ENCODE data around the gene EXOC3L4. TPM values are rescaled to one million over a fixed set of nuclear protein-coding genes. Genes with fewer than 3 reads are reported as not detected.

Gene EXOC3L4
- total and polyA plus RNA-seq, 2 donors (not counting 3 experiments of a cell fraction or from before 2014, with no cell fraction given), result not detected

DNA sequence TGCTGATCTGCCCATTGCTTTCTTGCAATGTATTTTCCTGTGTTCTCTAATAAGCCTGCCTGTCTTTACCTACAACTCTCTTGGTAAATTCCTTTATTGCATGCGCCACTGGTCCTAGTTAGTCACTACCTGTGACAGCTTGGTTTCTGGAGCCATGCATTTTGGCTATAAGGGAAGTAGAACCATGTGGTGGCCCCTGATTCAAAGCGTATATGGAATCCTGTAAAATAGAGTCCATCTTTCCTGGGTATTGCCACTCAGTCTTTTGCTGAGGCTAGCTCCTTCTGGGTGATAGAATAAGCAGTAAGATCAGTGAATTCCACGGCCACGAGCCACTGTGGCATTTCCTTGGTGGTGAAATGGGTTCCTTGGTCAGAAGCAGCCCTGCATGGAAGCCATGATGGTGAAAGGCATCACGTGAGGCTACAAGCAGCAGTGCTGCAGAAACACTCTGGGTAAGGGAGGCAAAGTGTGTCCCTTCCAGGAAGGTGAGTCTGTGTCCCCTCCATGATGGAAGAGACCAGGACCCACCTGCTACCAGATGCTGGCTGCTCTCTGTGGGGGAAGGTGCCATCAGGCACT lies 48.3 kb downstream of the EXOC3L4 start:
- no peak overlapping the region for H2AFZ ChIP-seq (ENCODE audit: low read depth, low read length)
- no peak overlapping the region for H3K4me3 ChIP-seq (replicated peaks in 1 of 3; ENCODE audit: insufficient read depth in 1 of 3, low read depth in 1 of 3, low read length in 3 of 3)
- no peaks in the 10 kb centered on the region for H4K20me1 ChIP-seq (replicated peaks; ENCODE audit: control insufficient read depth, extremely low read depth, insufficient read depth, low read length)
- no TSS peak for BruUV-seq (replicated peaks)
- ChIA-PET CTCF (interaction anchor here (1.1 to 13.7 kb wide), 5 partner anchors 14 to 150 kb away, joined by 3 to 219 read pairs (median 5); no protein-coding TSS in a partner anchor), POLR2A (no interaction called here)
- intact Hi-C loops (cut with micrococcal nuclease), result loop anchor here (5.0 kb wide), 1 partner anchor 39 kb away; no protein-coding TSS in a partner anchor
- no peaks in the 10 kb centered on the region for H3K9me3 ChIP-seq (replicated peaks; ENCODE audit: control insufficient read depth, insufficient read depth, low read length)
- H3K4me2 ChIP-seq (ENCODE audit: insufficient read depth, low read length), result no peak overlapping the region
- DNase-seq (ENCODE audit: low read depth, low spot score), result no peak
- no peaks in the 10 kb centered on the region for H3K36me3 ChIP-seq (ENCODE audit: control insufficient read depth in 2 of 2, extremely low read depth in 1 of 2, insufficient read depth in 2 of 2, low read length in 2 of 2)
- H3K9ac ChIP-seq (replicated peaks; ENCODE audit: extremely low read depth, insufficient read depth, low read length), result no peak overlapping the region
- H3K27ac ChIP-seq (ENCODE audit: insufficient read depth, low read depth, low read length), result no peak overlapping the region
- TF ChIP-seq GATA2 (IDR thresholded peaks at IDR 0.05; ENCODE audit: insufficient read depth, insufficient read length, low read depth, low read length) (no peak), POLR2A (IDR thresholded peaks at IDR 0.05; ENCODE audit: low read depth, low read length) (no peak), POLR2AphosphoS5 (IDR thresholded peaks at IDR 0.05; ENCODE audit: insufficient read depth, low read depth, low read length) (no peak), MYC (IDR thresholded peaks at IDR 0.05; ENCODE audit: low read depth, low read length) (no peak), JUN (IDR thresholded peaks at IDR 0.05; ENCODE audit: borderline replicate concordance, insufficient read depth, insufficient read length, low read depth) (no peak), EZH2 (IDR thresholded peaks at IDR 0.05; ENCODE audit: borderline replicate concordance, low read depth, low read length, severe bottlenecking) (no peak)
- TF ChIP-seq, protein P1, sequence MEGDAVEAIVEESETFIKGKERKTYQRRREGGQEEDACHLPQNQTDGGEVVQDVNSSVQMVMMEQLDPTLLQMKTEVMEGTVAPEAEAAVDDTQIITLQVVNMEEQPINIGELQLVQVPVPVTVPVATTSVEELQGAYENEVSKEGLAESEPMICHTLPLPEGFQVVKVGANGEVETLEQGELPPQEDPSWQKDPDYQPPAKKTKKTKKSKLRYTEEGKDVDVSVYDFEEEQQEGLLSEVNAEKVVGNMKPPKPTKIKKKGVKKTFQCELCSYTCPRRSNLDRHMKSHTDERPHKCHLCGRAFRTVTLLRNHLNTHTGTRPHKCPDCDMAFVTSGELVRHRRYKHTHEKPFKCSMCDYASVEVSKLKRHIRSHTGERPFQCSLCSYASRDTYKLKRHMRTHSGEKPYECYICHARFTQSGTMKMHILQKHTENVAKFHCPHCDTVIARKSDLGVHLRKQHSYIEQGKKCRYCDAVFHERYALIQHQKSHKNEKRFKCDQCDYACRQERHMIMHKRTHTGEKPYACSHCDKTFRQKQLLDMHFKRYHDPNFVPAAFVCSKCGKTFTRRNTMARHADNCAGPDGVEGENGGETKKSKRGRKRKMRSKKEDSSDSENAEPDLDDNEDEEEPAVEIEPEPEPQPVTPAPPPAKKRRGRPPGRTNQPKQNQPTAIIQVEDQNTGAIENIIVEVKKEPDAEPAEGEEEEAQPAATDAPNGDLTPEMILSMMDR (IDR thresholded peaks at IDR 0.05; ENCODE audit: extremely low read depth in 1 of 2, insufficient read depth in 1 of 2, low read depth in 1 of 2, low read length in 2 of 2), result no peak
- H3K9me1 ChIP-seq (replicated peaks; ENCODE audit: control insufficient read depth, extremely low read depth, insufficient read depth, low read length), result no peaks in the 10 kb centered on the region
- peaks cover 28 to 38% of the 10 kb centered on the region in 2 experiments for H3K27me3 ChIP-seq (ENCODE audit: control insufficient read depth in 2 of 2, insufficient read depth in 2 of 2, low read length in 2 of 2)
- dilution Hi-C loops (cut with MboI; ENCODE audit: extremely low pct_ligation_motif_present, low sequenced_read_pairs), result no loop called here
- H3K4me1 ChIP-seq (ENCODE audit: control insufficient read depth, extremely low read depth, insufficient read depth, low read length), result no peaks in the 10 kb centered on the region
- no peak for FAIRE-seq
- H3K79me2 ChIP-seq (ENCODE audit: control insufficient read depth, insufficient read depth, low read length), result no peaks in the 10 kb centered on the region
